Measurements from ENCODE around the gene ANKRD29.
"Not testable (repeated sequence)": the region's sequence is repeated elsewhere in the genome, so short reads cannot be mapped to it uniquely, and the experiment has no call there.

ANKRD29 gene

DNA sequence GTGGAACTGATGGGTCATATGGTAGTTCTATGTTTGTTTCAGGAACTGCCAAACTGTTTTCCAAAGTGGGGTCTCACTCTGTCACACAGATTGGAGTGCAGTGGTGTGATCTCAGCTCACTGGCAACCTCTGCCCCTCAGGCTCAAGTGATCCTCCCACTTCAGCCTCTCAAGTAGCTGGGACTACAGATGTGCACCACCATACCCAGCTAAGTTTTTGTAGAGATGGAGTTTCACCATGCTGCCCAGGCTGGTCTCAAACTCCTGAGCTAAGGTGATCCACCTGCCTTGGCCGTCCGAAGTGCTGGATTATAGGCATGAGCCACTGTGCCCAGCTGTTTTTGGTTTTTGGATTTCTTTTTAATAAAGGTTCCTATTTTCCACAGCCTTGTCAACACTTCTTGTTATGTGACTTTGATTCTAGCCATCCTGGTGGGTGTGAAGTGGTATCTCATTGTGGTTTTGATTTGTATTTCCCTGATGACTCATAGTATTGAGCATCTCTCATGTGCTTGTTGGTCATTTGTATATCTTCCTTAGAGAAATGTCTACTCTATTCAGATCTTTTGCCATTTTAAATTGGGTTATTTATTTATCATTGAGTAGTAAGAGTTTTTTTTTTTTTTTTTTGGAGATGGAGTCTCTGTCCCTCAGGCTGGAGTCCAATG lies 99.2 kb downstream of the ANKRD29 start:
- DNase-seq (ENCODE audit: low read depth, low spot score): peak; percentile 22

DNA sequence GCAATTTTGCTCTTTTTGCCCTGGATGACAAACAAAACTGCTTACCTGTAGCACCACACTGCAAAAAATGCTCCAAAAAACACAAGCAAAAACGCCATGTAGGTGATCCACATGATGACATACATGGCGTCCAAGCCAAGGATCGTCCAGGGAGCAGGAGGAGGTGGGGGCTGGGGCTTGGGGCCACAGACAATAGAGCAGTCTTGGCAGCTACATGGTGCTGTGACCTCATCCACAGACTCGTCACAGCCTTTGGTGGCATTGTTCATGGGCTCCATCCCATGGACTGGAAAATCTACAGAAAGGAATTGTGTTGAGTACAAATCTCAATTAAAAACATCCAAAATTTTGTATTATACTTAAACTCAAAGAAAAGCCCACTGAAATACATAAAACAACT lies 102.5 kb downstream of the ANKRD29 start:
- no peak for DNase-seq (ENCODE audit: low read depth, low spot score)

DNA sequence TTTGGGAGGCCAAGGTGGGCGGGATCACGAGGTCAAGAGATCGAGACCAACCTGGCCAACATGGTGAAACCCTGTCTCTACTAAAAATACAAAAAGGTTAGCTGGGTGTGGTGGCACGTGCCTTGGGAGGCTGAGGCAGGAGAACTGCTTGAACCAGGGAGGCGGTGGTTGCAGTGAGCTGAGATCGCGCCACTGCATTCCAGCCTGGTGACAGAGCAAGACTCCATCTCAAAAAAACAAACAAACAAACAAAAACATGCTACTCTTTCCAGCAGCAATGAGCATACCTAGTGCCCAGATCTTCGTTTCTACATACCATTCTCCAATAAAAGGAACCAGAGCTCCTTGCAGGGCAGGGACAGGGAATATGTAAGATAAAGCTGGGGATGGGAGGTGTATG lies 105.2 kb downstream of the ANKRD29 start:
- DNase-seq (ENCODE audit: low read depth, low spot score): not testable (repeated sequence)

DNA sequence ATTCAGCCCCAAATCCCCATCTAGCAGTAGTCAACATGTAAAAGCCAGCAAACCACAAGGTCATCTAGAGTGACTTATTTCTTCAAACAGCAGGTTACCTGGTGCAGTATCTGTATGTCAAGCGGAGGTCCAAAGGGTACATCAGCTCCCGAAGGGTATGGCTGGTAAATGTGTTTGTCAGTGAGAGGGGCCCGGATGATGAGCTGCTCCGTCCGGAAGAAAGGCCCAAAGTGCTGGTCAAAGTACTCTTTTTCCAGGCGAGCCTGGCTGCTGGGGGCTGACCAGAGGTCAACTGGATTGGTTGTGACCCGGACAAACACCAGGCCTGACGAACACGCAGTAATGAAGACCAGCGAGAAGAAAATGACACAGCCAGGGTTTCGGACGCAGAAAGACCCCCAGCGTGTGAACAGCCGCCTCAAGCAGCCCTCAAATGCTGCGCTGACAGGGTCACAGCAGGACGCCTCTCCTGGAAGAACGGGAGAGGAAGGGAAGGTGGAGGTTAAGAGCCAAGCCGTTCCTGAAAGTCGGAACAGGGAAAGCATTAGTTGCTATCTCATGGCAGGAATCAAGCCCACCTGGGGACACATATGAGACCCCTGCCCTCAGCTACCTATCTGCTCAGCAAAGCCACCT lies 106.4 kb downstream of the ANKRD29 start:
- no peak for DNase-seq (ENCODE audit: low read depth, low spot score)

DNA sequence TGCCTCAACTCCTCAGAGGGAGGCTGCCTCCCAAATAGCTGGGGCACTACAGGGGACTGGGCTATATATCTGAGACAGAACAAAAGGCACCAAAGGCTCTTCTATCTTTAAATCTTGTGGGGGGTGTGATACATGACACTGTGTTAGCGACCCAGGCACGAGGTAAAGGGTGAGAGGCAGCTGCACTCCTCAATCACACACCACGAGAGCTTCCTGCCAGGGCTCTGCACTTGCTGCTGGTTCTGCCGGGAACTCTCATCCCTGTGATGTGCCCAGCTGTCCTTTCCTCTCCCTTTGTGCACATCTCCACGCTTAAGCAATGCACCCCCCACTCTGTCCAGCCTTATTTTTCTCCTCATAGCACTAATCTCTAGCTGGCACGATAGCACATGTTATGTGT lies 108.8 kb downstream of the ANKRD29 start:
- DNase-seq (ENCODE audit: low read depth, low spot score): no peak

DNA sequence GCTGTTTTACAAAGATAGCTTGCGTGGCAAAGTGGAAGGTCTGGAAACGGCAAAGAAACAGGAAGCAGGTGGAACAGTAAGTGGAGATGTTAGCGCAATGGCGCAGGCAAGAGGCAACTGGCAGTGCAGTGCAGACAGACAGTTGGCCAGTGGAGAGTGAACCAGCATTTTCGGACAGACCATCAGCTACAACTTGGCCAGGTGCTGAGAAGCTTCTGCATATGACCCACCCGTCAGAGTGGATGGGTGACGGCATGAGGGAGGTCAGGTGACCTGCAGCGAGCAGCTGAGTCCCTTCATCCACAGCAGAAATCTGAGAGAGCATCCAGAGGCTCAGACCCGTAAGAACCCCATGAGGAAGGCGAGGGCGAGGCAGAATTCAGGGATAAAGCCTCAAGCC lies 110.2 kb downstream of the ANKRD29 start:
- DNase-seq (ENCODE audit: low read depth, low spot score): no peak

DNA sequence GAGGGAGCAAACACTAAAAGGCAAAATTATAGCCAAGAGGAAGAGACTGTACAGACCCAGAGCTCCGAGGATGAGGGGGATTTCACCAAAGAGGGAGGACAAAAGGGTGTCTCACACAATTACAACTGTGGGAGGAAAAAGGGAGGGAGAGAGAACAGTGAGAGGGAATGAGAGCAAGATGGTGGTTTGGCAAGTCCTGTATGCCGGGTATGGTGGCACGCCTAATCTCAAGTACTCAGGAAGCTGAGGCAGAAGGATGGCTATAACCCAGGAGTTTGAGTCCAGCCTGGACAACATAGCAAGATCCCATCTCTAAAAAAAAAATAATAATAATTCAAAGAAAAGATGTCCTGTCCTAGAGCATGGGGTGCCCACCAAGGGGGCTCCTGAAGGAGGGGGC lies 110.7 kb downstream of the ANKRD29 start:
- DNase-seq (ENCODE audit: low read depth, low spot score): no peak

DNA sequence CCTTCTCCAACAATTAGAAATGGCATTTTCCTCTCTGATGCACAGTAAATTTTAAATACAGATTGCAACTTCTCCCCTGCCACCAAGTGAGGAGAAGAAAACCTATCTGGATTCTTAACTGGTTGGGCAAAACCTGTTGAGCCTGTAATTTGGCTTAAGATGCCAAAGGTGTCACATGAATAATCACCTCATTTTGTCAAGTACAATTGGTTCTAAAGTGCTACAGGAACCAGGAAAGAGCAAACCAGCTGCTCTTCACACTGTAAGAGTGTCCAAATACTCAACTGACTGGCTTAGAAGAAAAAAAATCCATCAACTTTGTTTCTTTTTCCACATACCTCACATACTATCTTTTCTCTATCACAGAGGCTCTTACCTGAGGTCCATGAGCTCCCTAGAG lies 111.8 kb downstream of the ANKRD29 start:
- DNase-seq (ENCODE audit: low read depth, low spot score): no peak

Measured in astrocyte of the hippocampus (primary cell).